NCI-H774 (cell line): ENCODE measurements around the gene KBTBD13.
"Not testable (repeated sequence)": the region's sequence is repeated elsewhere in the genome, so short reads cannot be mapped to it uniquely, and the experiment has no call there.

Experiments
- DNase-seq: peaks from one replicate; lab custom pipeline; 2025; lab: John Stamatoyannopoulos, UW

KBTBD13 gene

DNA sequence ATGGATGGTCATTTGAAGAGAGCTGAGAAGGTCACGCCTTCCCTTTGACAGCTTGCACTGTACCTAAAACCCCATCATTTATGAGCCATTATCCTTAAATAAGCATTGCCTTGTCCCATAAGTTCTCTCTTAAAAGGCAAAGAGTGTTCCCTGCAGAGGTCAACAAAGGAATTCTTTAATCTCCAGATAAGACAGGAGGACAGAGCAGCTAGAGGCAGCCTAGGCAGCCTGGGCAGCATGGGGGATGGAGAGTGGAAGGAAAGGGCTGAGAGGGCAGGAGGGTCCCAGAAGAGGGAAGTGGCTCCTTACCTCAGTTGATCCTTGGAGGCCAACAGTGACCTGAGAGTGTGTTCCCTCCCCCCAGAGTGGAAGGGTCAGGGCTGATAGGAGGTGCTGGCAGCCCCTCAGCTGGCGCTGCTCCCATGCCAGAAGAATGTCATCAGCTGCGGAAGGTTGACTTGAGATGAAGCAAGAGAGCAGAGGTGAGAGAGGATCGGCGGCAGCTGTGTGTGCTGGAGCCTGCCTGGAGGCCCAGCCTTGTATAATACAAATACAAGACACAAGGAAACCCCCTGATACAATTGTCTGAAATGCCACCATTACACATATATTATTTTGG, 12.8 kb downstream of the KBTBD13 start:
- DNase-seq: no peak

DNA sequence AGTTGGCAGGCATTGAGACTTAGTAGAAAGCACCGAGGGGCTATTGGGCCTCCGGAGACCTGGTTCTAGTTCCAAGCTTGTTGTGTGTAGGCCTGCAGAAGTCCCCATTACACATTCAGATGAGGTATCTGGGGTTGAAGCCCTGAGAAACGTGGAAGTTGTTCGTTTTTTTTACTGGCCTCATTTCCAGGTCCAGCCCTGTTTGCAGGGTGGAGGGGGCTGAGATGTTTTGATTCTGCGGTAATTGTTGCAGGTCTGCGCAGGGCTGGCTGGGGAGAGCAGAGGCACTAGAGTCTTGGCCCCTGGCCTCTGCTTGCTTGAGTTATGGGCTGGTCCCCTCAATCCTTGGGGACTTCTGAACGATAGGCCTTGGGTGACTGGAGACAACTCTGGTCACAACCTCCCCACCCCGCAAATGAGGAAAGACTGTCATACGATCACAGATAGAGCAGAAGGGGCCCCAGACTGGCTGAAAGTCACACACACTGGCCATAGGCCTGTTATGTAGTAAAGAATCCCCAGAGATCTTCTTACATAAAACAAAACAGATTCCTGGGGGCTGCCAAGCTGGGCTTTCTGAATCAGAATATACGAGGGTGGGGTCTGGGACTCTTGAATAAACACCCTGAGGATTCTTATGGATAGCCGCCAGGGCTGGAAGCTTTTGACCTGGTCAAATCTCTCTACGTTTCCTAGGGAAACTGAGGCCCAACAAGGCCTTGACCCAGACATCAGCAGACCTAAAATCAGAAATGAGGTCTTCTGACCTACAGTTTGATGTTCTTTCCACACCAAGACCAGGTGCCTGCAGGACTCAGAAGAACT, 15.6 kb downstream of the KBTBD13 start:
- no peak for DNase-seq

- DNase-seq: no peak
These were observed 16.6 kb downstream of the KBTBD13 start for GRCh38 chr15:65092911-65093792.

DNA sequence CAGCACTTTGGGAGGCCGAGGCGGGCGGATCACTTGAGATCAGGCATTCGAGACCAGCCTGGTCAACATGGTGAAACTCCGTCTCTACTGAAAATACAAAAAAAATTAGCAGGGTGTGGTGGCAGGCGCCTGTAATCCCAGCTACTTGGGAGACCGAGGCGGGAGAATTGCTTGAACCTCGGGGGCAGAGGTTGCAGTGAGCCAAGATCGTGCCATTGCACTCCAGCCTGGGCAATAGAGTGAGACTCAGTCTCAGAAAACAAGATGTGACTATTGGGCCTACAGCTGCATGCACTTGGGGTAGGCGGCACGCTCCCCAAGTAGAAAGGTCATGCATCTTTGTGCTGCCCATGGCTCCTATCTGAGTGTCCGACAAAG, 17.2 kb downstream of the KBTBD13 start:
- DNase-seq: not testable (repeated sequence)

DNA sequence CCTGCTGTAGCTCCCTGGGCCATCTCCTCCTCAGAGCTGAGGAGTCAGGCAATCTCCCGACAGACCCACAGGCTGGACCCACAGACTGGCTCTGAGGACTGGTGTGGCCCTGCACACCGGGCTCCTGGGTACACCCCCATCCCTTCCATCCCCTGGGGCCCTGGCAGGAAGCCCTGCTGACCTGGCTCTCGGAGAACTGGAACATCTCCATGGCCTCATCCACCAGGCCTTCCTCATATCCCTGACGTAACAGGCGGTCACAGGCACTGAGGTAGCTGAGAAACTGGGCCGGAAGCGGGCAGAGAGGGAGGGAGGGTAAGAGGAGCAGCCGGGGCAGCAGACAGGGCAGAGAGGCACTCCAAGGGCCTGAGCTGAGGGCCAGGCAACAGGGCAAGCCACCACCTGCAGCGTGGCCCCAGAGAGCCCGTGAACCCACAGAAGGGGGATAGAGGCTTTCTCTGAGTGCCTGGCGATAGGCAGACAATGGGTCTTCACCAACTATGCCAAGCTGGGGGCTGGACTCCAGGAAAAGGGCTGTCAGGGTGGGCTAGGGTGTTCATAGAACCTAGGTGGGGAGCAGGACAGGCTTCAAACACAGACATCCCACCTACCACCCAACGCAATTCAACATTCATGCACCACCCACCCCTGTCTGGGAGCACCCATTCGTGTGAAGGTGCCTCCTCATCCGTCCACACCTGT, 17.9 kb downstream of the KBTBD13 start:
- no peak for DNase-seq

DNA sequence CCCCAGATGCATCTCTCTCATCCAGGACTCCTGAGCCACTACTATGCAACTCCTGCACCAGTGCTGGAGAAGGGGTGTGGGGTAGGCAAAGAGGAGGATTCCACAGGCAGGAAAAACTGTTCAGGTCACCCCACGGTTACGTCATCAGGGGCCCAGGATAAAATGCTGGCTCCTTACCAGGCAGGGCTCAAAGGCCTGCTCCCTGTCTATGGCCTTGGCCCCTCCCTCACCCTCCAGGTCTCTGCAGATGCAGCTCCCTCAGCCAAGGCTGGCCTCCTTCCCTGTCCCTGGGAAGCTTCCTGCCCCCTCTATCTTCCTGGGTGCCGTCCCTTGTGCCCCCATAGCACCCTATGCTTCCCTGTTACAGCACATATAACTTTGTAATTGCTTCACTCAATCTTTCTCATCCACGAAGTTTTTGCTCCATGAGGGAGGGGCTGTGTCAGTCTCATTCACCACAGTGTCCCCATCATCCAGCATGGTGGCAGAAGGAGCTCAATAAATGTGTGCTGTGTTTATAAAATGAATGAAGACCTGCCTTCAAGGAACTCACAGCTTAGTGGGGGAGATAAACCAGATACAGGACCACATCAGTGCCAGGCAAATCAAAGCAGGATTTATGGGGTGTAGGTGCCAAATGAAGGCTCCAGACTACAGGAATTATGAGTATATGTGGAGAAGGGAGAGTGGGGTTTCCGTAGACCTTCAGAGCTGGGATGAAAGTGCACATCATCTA, 18.6 kb downstream of the KBTBD13 start:
- no peak for DNase-seq

DNA sequence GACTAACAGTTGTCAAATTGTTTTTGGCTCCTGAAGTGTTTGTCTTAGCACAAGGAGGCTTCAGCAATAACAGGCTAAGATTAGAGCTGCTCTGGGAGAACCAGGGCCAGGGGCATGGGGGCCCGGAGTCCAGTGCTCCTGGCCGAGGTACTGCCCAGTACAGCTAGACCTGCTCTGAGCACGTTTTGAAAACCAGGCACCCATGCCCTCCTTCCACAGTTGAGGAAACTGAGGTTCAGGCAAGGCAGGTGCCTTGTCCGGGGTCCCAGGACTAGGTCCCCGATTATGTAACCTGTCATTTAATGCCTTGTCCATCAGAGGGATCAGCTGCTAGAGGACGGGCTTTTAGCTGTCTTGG, 19.2 kb downstream of the KBTBD13 start:
- DNase-seq: no peak

- DNase-seq: no peak
These were observed 20.2 kb downstream of the KBTBD13 start for GRCh38 chr15:65096481-65097385.

DNA sequence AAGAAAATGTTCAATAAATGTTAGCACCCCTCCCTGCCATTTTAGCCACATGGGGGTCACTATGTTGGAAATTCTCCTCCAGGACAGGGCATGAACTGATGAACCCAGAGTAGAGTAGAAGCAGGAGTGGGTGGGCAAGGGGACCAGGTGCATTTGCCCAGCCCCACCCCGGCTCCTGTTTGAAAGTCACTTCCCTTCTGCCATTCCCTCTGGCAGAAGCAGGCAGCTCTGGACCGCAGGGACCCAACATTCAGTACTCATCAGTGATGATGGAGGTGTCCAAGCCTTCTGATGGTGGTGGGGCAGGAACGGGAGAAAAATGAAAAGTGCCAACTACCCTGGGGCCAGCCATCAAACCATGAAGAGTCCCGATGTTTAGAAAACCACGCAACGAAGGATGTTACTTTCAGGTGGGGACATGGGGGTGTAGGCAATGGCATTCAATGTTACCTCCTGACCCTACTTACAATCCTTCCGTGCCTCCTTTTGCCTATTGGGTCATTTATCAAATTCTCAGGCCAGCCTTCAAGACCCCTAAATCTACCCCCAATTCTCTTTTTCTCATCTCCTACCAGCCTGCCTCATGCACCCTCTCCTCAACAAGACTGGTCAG, 21.2 kb downstream of the KBTBD13 start:
- DNase-seq: no peak

GRCh38 chr15:65099336-65099735, 22.8 kb downstream of the KBTBD13 start:
- no peak for DNase-seq

DNA sequence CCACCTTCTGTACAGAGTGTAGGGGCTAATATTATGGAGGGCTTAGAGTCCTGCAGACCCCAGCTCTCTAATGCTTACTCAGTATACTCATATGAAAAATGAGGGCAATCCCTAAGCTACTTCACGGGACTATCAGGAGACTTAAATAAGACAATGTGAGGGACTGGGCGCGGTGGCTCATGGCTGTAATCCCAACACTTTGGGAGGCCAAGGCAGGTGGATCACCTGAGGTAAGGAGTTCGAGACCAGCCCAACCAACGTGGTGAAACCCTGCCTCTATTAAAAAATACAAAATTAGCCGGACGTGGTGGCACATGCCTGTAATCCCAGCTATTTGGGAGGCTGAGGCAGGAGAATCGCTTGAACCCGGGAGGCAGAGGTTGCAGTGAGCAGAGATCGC, 23.3 kb downstream of the KBTBD13 start:
- not testable (repeated sequence) for DNase-seq

DNA sequence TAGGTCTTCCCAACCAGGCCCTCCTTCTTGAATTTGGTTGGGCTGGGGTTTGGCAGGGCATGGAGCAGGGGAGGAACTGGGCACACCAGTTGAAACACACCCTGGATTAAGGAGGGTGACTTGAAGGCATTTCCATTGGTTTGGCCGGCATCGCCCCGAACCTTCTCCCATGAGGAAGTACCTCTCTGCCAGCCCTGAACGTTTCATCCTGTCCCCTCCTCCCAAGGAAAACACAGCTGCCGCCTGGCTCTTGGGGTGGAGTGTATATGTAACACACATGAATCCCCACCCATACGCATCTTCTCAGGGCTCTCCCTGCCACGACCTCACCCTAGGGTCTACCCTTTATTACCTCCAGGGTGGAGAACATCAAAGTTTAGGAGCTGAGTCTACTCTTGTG, 23.9 kb downstream of the KBTBD13 start:
- DNase-seq: no peak

DNA sequence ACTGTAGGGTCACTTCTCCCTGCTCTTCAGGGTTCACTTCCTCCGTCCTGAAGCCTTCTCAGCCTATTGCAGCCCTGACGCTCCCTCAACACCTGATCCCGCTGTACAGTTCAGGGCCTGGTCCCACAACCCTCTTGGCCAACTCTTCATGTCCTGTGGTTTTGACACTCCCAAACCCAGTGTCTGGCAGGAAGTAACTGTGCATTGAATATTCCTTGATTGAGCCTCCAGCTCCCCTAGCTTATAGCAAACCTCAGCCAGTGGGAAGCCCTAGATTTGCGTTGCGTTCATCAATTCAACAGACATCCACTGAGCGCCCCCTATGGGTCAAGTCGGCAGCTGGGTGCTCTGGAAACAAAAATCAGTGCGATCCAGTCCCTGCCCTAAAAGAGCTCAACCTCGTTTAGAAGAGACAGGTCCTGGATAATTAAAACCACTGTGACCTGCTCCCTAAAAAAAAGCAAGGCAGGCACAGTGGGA, 24.9 kb downstream of the KBTBD13 start:
- DNase-seq: no peak

- DNase-seq: no peak
These were observed 25.6 kb downstream of the KBTBD13 start for GRCh38 chr15:65101891-65102708.

DNA sequence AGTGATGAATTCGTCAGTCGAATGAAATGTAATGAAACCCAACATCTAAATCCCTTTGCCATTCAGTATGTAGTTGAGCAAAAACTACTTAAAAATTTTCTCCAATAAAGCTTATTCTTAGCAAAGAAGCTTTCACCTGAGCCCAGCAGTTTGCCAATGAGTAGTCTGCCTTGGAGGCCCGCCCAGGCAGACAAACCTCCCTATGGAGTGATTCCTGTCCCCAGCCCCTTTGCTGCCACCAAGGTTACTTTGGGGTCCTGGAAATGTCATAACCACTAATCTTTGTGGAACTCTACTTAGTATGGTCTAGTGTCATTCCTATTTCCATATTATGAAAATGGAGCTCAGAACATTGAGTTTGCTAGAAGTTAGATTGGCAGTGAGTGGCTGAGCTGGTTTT, 26.4 kb downstream of the KBTBD13 start:
- no peak for DNase-seq

DNA sequence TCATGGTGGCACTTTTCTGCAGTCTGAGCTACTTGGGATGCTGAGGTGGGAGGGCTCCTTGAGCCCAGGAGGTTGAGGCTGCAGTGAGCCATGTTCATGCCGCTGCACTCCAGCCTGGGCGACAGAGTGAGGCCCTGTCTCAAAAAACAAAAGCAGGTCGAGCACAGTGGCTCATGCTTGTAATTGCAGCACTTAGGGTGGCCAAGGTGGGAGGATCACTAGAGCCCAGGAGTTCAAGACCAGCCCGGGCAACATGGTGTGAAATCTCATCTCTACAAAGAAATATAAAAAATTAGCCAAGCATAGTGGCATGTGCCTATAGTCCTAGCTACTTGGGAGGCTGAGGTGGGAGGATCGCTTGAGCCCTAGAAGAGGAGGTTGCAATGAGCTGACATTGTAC, 28.5 kb downstream of the KBTBD13 start:
- no peak for DNase-seq

GRCh38 chr15:65106011-65106590, 29.6 kb downstream of the KBTBD13 start:
- no peak for DNase-seq

DNA sequence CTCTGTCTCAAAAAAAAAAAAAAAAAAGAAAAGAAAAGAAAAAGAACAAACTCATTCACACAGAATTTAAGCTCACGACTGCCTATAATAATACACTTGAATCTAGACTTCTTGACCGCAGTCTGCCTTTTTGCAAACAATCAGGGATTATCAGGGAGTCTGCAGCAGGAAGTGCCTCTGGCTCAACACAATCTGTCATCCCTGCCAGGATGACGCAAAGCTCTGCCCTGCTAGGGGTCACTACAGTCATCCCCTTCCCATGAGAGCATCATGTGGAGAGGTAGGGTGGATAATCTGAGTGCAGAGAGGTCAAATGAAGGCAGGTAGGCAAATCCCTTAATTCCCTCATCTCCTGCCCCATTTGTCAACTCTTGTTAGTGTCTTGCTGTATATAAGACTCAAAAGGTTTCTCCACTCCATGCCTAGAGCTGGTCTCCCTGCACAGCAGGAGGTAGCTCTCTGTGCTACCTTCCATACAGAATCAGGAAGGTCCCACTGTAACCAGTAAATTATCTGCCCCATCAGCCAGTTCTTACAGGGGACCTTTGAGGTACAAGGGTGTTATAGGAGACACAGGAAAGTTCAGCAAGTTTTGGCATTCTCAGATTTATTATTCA, 34.2 kb downstream of the KBTBD13 start:
- DNase-seq: no peak
